ENCODE results near the gene MED16.
A peak's percentile ranks its signal among the peaks of the same experiment; 100 is the strongest.
"Not testable (repeated sequence)": the region's sequence is repeated elsewhere in the genome, so short reads cannot be mapped to it uniquely, and the experiment has no call there.

Gene MED16

GRCh38 chr19:911197-912033 is 18.4 kb upstream of the MED16 start:
- DNase-seq, result no peak

- no peak for DNase-seq
Measured at GRCh38 chr19:907183-907853, 14.3 kb upstream of the MED16 start.

- DNase-seq, result no peak
Measured at GRCh38 chr19:906480-906879, 13.5 kb upstream of the MED16 start.

- no peak for DNase-seq
Measured at GRCh38 chr19:904545-904944, 11.6 kb upstream of the MED16 start.

GRCh38 chr19:903266-903797 is 10.3 kb upstream of the MED16 start:
- no peak for DNase-seq

GRCh38 chr19:902446-903226 is 9.6 kb upstream of the MED16 start:
- no peak for DNase-seq

- DNase-seq, result no peak
Measured at GRCh38 chr19:902093-902370, 9.0 kb upstream of the MED16 start.

GRCh38 chr19:901216-902092 is 8.5 kb upstream of the MED16 start:
- no peak for DNase-seq

GRCh38 chr19:900302-901111 is 7.5 kb upstream of the MED16 start:
- no peak for DNase-seq

- no peak for DNase-seq
Measured at GRCh38 chr19:900043-900301, 7.0 kb upstream of the MED16 start.

- DNase-seq, result no peak
Measured at GRCh38 chr19:899336-900042, 6.5 kb upstream of the MED16 start.

GRCh38 chr19:898663-899062 is 5.7 kb upstream of the MED16 start:
- peak; percentile 66 for DNase-seq

GRCh38 chr19:897442-898039 is 4.6 kb upstream of the MED16 start:
- no peak for DNase-seq

- no peak for DNase-seq
Measured at GRCh38 chr19:896999-897398, 4.0 kb upstream of the MED16 start.

- DNase-seq, result no peak
Measured at GRCh38 chr19:896434-896833, 3.4 kb upstream of the MED16 start.

- DNase-seq, result no peak
Measured at GRCh38 chr19:892243-892893, 619 bp downstream of the MED16 start.

- DNase-seq, result not testable (repeated sequence)
Measured at GRCh38 chr19:891421-892200, 1.4 kb downstream of the MED16 start.

GRCh38 chr19:890831-891230 is 2.2 kb downstream of the MED16 start:
- DNase-seq, result no peak

- DNase-seq, result no peak
Measured at GRCh38 chr19:889662-890295, 3.2 kb downstream of the MED16 start.
